ENCODE data around the gene TRIM27.
"Not testable (repeated sequence)": the region's sequence is repeated elsewhere in the genome, so short reads cannot be mapped to it uniquely, and the experiment has no call there.

Gene TRIM27

GRCh38 chr6:28895131-28895812, 28.5 kb downstream of the TRIM27 start:
- peak; percentile 82 to 91 for DNase-seq

- DNase-seq = no peak
Measured at GRCh38 chr6:28893172-28893799, 30.5 kb downstream of the TRIM27 start.

GRCh38 chr6:28892525-28892924, 31.3 kb downstream of the TRIM27 start:
- DNase-seq = no peak

GRCh38 chr6:28887796-28888496, 35.8 kb downstream of the TRIM27 start:
- DNase-seq = no peak

- no peak for DNase-seq
Measured at GRCh38 chr6:28886079-28886439, 37.7 kb downstream of the TRIM27 start.

GRCh38 chr6:28884423-28885131, 39.2 kb downstream of the TRIM27 start:
- peak; percentile 64 to 69 for DNase-seq

GRCh38 chr6:28880894-28881780, 42.6 kb downstream of the TRIM27 start:
- peak; percentile 43 to 57 for DNase-seq

- no peak for DNase-seq
Measured at GRCh38 chr6:28880519-28880893, 43.3 kb downstream of the TRIM27 start.

- DNase-seq = no peak
Measured at GRCh38 chr6:28876710-28877109, 47.1 kb downstream of the TRIM27 start.

GRCh38 chr6:28875191-28875747, 48.5 kb downstream of the TRIM27 start:
- no peak for DNase-seq

GRCh38 chr6:28872157-28872817, 51.5 kb downstream of the TRIM27 start:
- DNase-seq = not testable (repeated sequence)

- no peak for DNase-seq
Measured at GRCh38 chr6:28871335-28872156, 52.2 kb downstream of the TRIM27 start.

GRCh38 chr6:28868873-28869272, 54.9 kb downstream of the TRIM27 start:
- DNase-seq = no peak

GRCh38 chr6:28867086-28867409, 56.7 kb downstream of the TRIM27 start:
- DNase-seq = no peak

- peak; percentile 66 to 69 for DNase-seq
Measured at GRCh38 chr6:28866205-28867085, 57.3 kb downstream of the TRIM27 start.

- DNase-seq = peak; percentile 35 to 37
Measured at GRCh38 chr6:28865401-28866204, 58.2 kb downstream of the TRIM27 start.

- no peak for DNase-seq
Measured at GRCh38 chr6:28864326-28864923, 59.4 kb downstream of the TRIM27 start.

GRCh38 chr6:28863604-28864325, 60.0 kb downstream of the TRIM27 start:
- peak; percentile 69 to 91 for DNase-seq

Data from activated CD4-positive, alpha-beta T cell treated with anti-CD3 and anti-CD28 coated beads for 4 hours (primary cell).